GM18868 (cell line): ENCODE data around the gene TBC1D22B.

Experiments used
- ATAC-seq: cut with Tn5 transposase; IDR thresholded peaks from one replicate; pipeline ENCODE4 v1.9.1; 2021; ENCODE audit warnings: mild to moderate bottlenecking, moderate library complexity; ENCODE audit not compliant: unreplicated experiment

The TBC1D22B gene, protein sequence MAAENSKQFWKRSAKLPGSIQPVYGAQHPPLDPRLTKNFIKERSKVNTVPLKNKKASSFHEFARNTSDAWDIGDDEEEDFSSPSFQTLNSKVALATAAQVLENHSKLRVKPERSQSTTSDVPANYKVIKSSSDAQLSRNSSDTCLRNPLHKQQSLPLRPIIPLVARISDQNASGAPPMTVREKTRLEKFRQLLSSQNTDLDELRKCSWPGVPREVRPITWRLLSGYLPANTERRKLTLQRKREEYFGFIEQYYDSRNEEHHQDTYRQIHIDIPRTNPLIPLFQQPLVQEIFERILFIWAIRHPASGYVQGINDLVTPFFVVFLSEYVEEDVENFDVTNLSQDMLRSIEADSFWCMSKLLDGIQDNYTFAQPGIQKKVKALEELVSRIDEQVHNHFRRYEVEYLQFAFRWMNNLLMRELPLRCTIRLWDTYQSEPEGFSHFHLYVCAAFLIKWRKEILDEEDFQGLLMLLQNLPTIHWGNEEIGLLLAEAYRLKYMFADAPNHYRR

DNA sequence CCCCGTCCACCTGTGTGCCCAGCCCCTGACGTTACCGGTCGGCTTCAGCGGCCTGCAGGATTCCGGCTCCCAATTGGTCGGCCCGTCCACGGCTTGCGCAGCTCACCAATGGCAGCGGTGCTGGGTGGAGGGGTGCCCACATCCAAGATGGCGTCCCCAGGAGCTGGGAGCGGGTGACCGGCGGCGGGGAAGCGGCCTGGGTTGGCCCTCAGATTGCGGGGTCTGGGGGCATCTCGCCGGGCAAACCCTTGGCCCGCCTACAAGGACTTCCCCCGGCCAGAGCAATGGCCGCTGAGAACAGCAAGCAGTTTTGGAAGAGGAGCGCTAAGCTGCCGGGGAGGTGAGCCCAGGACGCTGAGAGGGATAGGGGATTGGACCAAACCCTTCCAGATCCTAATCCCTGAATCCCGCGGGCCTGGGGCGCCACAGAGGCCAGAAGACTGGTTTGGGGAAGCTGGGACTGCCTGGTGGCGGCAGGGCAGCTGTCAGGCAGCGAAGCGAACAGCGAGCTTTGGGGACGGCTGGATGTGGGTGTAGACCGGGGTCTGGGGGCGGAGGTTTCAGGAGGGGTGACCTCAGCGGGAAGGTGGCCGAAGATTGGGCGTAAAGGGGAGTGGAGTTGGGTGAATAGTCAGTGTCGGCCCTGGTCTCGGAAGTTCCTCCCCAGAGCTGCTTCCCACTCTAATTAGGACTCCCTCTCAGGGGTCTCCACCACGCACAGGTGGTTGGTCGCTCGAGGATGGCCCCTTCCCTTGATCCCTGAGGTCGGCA lies at the start of gene TBC1D22B, which contains the start of gene TMEM217:
Gene TBC1D22B (plus strand): TSS at position 139 of the 771 bp plus-strand sequence. CDS start 146 bp downstream, at position 285.
Gene TMEM217 (minus strand): TSS at position 511 of the 771 bp plus-strand sequence. CDS start 39,114 bp downstream, outside the sequence.
- ATAC-seq: peak; percentile 96

DNA sequence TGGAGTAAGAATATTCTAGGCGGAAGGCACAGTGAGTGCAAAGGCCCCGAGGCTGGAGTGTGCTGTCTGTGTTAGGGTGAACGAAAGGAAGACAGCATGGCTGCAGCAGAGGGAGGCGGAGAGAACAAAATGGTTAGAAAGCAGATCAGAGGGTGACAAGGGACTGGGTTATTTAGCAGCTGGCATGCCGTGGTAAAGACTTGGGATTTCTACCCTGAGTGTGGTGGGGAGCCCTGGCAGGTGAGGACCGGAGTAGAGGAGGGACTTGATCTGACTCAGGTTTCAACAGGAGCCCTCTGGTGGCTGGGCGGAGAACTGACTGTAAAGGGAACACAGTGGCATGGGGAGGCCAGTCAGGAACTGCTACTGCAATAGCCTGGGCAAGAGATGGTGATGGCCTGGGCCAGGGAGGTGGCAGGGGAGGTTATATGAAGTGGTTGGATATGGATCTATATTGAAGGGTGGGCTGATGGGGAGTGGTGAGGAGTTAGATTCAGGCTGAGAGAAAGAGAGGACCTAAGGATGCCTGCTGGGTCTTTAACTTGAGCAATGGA lies 49.6 kb upstream of the TBC1D22B start:
- peak; percentile 60 for ATAC-seq

- ATAC-seq: no peak
Measured at GRCh38 chr6:37208793-37209192, 48.8 kb upstream of the TBC1D22B start.

GRCh38 chr6:37209461-37210205 lies 47.9 kb upstream of the TBC1D22B start:
- no peak for ATAC-seq

DNA sequence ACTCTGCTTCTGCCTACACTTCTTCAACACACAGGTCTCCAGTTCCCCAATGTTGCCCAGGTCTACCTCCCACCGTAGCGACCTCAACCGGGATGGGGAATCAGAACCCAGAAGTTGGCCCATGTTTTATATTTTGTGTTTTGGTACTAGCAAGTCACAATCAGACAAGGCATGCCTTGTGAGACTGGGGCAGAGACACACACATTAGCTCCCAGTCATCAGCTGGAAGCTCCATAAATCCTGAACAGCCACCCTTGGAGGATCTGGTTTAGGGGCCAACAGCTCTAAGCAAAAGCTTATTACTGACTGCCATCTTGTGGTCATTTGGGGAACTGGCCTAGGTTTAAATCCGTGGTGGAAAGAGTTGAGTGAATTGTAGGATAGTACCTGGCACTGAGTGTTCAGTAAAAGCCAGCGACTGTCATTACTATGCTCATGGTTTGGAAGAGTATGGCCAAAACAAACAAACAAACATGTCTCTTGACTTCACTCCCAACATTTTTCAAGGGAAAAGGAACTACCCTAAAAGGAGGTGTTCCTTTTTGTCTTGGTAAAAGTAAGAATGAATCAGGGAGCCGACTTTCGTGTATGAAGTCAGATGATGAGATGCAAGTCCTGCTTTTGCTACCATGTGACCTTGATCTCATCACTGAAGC lies 47.1 kb upstream of the TBC1D22B start:
- ATAC-seq: no peak

- no peak for ATAC-seq
Measured at GRCh38 chr6:37212268-37212667, 45.3 kb upstream of the TBC1D22B start.

DNA sequence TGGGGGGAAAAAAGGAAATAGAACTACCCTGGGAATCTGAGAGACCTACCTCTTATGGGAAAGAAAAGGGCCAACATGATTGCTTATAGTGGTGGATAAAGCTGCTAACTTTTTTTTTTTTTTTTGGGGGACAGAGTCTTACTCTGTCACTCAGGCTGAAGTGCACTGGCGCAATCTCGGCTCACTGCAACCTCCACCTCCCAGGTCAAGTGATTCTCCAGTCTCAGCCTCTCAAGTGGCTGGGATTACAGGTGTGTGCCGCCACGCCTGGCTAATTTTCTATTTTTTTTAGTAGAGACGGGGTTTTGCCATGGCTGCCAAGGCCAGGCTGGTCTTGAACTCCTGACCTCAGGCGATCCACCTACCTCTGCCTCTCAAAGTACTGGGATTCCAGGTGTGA lies 39.5 kb upstream of the TBC1D22B start:
- no peak for ATAC-seq

GRCh38 chr6:37218511-37218910 lies 39.1 kb upstream of the TBC1D22B start:
- no peak for ATAC-seq

DNA sequence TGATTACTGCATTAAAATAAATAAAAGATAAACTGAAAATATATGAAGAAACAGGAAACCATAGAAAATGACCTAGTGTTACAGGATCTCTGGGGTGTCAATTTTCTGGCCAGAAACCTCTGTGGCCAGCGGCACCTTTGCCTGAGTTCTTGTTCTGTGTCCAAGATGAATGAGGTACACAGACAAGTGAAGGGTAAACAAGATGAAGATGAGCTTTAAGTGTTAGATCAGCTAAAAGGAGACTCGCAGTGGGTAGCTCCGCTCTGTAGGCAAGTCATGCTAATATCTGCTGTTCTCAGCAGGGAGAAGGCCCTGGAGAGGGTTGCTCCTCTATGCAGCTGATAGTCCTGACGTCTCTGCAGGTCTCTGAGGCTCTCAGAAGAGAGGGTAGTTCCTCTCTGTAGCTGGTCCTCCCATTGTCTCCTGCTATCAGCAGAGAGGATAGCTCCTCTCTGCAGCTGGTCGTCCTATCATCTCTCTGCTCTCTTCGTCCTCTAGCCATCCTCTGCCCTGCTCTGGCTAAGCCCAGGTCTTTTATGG lies 35.9 kb upstream of the TBC1D22B start:
- no peak for ATAC-seq

DNA sequence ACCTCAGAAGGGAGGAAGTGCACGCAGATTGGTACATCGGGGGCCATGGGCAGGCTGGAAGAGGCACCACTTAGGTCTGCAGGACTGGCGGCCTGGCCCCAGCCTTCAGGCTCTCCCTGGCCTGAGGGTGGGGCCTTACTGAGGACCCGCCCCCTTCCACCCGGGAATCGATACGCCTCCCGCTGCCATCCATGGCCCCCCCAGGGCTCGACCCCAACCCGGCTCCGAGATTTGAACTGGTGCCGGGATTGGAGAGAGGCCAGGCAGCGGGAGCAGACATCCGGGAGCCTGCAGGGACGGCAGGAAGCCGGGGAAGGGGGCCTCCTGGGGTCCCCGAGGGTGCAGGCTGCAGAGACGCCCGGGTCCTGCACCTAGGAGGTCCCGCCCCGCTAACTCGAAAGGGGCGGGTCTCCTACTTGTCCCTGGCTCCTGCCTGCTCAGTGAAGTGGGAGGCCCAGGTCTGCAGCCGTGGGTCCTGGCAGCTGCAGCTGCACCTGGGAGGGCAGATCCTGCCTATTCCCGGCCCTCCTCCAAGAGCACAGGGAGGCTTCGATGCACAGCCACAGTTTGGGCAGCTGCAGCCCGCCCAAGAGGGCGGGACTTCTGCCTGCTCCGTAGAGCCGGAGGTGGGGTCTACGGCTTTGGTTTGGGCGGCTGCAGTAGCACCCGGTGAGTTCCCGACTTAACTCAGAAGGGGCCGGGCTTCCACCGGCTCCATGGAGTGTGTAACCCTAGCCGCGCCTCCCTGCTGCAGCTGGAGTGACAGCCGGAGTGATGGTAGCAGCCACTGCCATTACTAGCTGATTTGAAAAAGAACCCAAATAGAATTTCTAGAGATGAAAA lies 35.2 kb upstream of the TBC1D22B start:
- ATAC-seq: peak; percentile 96

DNA sequence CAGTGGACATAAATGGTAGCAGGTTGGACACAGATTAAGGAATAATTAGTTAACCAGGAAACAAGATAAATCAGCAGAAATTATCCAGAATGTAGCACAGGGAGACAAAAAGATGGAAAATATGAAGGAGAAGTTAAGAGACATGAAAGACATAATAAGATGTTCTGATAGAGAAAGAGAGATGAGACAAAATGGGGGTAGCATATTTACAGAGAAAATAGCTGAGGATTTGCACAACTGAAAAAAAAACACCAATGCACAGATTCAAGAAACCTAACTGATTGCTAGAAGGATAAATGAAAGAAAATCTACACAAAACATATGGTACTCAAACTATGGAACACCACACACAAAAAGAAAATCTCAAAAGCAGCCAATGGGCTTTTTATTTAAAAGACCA lies 34.6 kb upstream of the TBC1D22B start:
- ATAC-seq: no peak

- no peak for ATAC-seq
Measured at GRCh38 chr6:37225350-37226169, 32.0 kb upstream of the TBC1D22B start.

GRCh38 chr6:37230104-37230503 lies 27.5 kb upstream of the TBC1D22B start:
- no peak for ATAC-seq

DNA sequence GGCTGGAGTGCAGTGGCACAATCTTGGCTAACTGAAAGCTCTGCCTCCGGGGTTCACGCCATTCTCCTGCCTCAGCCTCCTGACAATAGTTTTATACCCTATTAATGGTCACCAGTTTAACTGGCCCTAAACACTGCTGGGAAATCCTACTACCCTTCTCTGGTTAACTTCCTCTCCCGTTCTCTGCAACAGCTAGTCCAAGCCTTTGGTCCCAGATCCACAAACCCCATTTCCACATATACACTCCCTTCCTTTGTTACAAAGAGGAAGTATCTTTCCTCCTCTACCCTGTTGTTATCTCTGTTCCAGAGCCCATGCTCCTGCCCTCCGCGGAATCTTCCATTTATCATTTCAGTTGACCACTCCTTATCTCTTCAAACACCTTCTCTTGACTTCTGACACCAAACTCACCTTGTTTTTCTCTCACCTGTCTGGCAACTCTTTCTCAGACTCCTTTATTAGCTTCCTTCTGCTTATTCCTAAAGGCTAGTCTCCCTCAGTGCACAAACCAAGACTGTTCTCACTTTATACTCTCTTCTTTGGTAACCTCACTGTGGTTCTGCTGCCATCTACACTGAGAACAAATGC lies 25.0 kb upstream of the TBC1D22B start:
- no peak for ATAC-seq

- no peak for ATAC-seq
Measured at GRCh38 chr6:37233541-37233940, 24.0 kb upstream of the TBC1D22B start.

- ATAC-seq: no peak
Measured at GRCh38 chr6:37236921-37237320, 20.7 kb upstream of the TBC1D22B start.

- ATAC-seq: no peak
Measured at GRCh38 chr6:37237789-37238188, 19.8 kb upstream of the TBC1D22B start.

GRCh38 chr6:37238381-37238780 lies 19.2 kb upstream of the TBC1D22B start:
- no peak for ATAC-seq
